ENCODE data around the gene POLR2C. TPM values are rescaled to one million over a fixed set of nuclear protein-coding genes. Genes with fewer than 3 reads are reported as not detected.
A peak's percentile ranks its signal among the peaks of the same experiment; 100 is the strongest.

The POLR2C gene
- total and polyA plus RNA-seq, 2 of the 13 experiments (the other 11 are each of a cell fraction or from before 2014, with no cell fraction given) = 104 to 216 TPM

DNA sequence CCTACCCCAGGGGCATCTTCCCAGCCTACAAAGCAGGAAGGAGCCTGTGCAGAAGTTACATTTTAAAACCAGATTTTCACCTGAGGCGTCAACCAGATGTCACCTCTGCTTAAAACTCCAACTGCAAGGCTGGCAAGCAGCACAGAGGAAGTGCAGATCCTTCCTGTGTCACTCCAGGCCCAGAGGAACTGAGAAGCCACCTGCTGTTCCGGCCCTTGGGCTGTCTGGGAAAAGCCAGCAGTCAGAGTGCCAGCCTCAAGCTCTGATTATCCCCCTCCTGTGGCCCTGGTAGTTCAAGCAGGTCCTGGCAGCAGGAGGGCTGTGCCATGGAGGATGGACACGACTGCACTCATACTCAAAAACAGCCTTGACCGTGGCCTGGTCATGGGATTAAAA lies 10.2 kb downstream of the POLR2C start (continued):
- peak; percentile 60; the same call in 1 of the 2 replicates for TF ChIP-seq NR0B2 (CRISPR knock-in tag; IDR thresholded peaks at IDR 0.05)
- 0 out of 2 replicates have a peak, but pooled peaks have one; percentile 54 for TF ChIP-seq ZNF766 (CRISPR knock-in tag; IDR thresholded peaks at IDR 0.05; ENCODE audit: borderline replicate concordance)
- TF ChIP-seq, protein P1, sequence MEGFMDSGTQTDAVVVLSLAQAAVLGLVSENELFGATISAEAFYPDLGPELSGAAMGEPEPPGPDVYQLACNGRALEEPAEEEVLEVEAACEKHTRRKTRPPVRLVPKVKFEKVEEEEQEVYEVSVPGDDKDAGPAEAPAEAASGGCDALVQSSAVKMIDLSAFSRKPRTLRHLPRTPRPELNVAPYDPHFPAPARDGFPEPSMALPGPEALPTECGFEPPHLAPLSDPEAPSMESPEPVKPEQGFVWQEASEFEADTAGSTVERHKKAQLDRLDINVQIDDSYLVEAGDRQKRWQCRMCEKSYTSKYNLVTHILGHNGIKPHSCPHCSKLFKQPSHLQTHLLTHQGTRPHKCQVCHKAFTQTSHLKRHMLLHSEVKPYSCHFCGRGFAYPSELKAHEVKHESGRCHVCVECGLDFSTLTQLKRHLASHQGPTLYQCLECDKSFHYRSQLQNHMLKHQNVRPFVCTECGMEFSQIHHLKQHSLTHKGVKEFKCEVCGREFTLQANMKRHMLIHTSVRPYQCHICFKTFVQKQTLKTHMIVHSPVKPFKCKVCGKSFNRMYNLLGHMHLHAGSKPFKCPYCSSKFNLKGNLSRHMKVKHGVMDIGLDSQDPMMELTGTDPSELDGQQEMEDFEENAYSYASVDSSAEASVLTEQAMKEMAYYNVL (CRISPR knock-in tag; IDR thresholded peaks at IDR 0.05; ENCODE audit: borderline replicate concordance) = peak; percentile 67; the same call in 1 of the 2 replicates
- TF ChIP-seq SNAI1 (CRISPR knock-in tag; IDR thresholded peaks at IDR 0.05; ENCODE audit: borderline replicate concordance) = 0 out of 2 replicates have a peak, but pooled peaks have one; percentile 46
- TF ChIP-seq ZFX (CRISPR knock-in tag; IDR thresholded peaks at IDR 0.05; ENCODE audit: low read depth) = 0 out of 2 replicates have a peak, but pooled peaks have one; percentile 13
- no peak for TF ChIP-seq KMT2B (CRISPR knock-in tag; IDR thresholded peaks at IDR 0.05)
- TF ChIP-seq ZNF547 (CRISPR knock-in tag; IDR thresholded peaks at IDR 0.05) = no peak
- no peak for TF ChIP-seq NBN (conservative IDR thresholded peaks at IDR 0.05)
- 0 out of 2 replicates have a peak, but pooled peaks have one; percentile 37 for TF ChIP-seq PREB (CRISPR knock-in tag; IDR thresholded peaks at IDR 0.05)
- 0 out of 2 replicates have a peak, but pooled peaks have one; percentile 29 for TF ChIP-seq ZNF619 (CRISPR knock-in tag; IDR thresholded peaks at IDR 0.05)
- TF ChIP-seq MEIS2 (CRISPR knock-in tag; IDR thresholded peaks at IDR 0.05) = no peak
- TF ChIP-seq, protein P2, sequence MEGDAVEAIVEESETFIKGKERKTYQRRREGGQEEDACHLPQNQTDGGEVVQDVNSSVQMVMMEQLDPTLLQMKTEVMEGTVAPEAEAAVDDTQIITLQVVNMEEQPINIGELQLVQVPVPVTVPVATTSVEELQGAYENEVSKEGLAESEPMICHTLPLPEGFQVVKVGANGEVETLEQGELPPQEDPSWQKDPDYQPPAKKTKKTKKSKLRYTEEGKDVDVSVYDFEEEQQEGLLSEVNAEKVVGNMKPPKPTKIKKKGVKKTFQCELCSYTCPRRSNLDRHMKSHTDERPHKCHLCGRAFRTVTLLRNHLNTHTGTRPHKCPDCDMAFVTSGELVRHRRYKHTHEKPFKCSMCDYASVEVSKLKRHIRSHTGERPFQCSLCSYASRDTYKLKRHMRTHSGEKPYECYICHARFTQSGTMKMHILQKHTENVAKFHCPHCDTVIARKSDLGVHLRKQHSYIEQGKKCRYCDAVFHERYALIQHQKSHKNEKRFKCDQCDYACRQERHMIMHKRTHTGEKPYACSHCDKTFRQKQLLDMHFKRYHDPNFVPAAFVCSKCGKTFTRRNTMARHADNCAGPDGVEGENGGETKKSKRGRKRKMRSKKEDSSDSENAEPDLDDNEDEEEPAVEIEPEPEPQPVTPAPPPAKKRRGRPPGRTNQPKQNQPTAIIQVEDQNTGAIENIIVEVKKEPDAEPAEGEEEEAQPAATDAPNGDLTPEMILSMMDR (CRISPR knock-in tag; IDR thresholded peaks at IDR 0.05) = peak; percentile 6; the same call in 1 of the 2 replicates
- peak; percentile 17; the same call in 1 of the 2 replicates for TF ChIP-seq GABPB1 (CRISPR knock-in tag; IDR thresholded peaks at IDR 0.05)
- 0 out of 2 replicates have a peak, but pooled peaks have one; percentile 8 for TF ChIP-seq ZNF709 (CRISPR knock-in tag; IDR thresholded peaks at IDR 0.05)
- TF ChIP-seq, protein P3, sequence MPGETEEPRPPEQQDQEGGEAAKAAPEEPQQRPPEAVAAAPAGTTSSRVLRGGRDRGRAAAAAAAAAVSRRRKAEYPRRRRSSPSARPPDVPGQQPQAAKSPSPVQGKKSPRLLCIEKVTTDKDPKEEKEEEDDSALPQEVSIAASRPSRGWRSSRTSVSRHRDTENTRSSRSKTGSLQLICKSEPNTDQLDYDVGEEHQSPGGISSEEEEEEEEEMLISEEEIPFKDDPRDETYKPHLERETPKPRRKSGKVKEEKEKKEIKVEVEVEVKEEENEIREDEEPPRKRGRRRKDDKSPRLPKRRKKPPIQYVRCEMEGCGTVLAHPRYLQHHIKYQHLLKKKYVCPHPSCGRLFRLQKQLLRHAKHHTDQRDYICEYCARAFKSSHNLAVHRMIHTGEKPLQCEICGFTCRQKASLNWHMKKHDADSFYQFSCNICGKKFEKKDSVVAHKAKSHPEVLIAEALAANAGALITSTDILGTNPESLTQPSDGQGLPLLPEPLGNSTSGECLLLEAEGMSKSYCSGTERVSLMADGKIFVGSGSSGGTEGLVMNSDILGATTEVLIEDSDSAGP (CRISPR knock-in tag; IDR thresholded peaks at IDR 0.05; ENCODE audit: borderline replicate concordance) = peak; percentile 26; the same call in 1 of the 2 replicates
- peak; percentile 1 for TF ChIP-seq RBM39 (IDR thresholded peaks at IDR 0.05; ENCODE audit: low read depth, low read length, poor library complexity, severe bottlenecking)
- no peak for TF ChIP-seq WIZ (CRISPR knock-in tag; IDR thresholded peaks at IDR 0.05)
- TF ChIP-seq ZMAT3 (CRISPR knock-in tag; conservative IDR thresholded peaks at IDR 0.05) = no peak; the same call in 1 of the 2 replicates
- no peak for TF ChIP-seq ZNF101 (CRISPR knock-in tag; IDR thresholded peaks at IDR 0.05; ENCODE audit: borderline replicate concordance, low read depth)
- peak; percentile 10 for TF ChIP-seq RBM22 (optimal IDR thresholded peaks at IDR 0.05; ENCODE audit: low read length)
- TF ChIP-seq TCF12 (IDR thresholded peaks at IDR 0.05) = no peak
- TF ChIP-seq TCF12 (CRISPR knock-in tag; IDR thresholded peaks at IDR 0.05) = 0 out of 2 replicates have a peak, but pooled peaks have one; percentile 42
- peak; percentile 74; the same call in 1 of the 2 replicates for TF ChIP-seq ZNF235 (CRISPR knock-in tag; IDR thresholded peaks at IDR 0.05; ENCODE audit: borderline replicate concordance)
